ENCODE results near the gene FRG2C.
"Not testable (repeated sequence)": the region's sequence is repeated elsewhere in the genome, so short reads cannot be mapped to it uniquely, and the experiment has no call there.

The FRG2C gene

DNA sequence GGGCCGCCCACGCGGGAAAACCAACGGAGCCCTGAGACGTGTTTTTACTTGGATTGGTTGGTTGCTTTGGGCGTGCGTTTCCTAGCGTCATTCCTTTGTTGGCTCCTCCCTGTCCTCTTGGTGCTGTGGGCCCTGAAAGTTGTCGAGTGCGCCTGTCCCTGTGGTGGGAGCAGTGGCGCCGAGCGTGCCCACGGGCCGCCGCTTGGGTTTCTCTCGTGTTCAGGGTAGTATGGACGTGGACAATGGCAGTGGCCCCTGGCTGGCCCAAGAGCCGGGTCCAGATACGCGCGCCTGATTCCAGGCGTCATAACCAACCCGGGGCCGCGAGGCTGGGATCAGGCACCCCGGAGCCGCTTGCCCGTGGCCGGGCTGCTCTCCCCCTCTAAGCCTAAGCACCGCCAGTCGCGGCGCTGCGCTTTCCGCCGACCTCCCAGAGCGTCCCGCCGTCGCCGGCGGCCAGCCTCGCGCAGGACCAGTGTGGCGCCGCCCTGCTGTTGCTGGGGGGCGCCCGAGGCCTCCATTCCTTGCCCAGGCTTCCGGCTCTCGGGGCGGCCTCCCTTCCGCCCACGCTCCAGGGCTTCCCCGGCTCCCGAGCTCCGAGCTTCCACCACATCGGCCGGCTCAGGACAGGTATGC is 8.1 kb downstream of the FRG2C start:
- not testable (repeated sequence) for H3K4me3 ChIP-seq (ENCODE audit: low read length); H3K27ac ChIP-seq (ENCODE audit: low read depth, low read length); H3K4me1 ChIP-seq (ENCODE audit: control insufficient read depth, insufficient read depth, low read length); H3K9ac ChIP-seq (ENCODE audit: low read length); H3K36me3 ChIP-seq (ENCODE audit: control insufficient read depth, insufficient read depth, low read length)
- H3K27me3 ChIP-seq (ENCODE audit: control insufficient read depth, insufficient read depth, low read length) = peaks cover 20% of the 10 kb centered on the region

DNA sequence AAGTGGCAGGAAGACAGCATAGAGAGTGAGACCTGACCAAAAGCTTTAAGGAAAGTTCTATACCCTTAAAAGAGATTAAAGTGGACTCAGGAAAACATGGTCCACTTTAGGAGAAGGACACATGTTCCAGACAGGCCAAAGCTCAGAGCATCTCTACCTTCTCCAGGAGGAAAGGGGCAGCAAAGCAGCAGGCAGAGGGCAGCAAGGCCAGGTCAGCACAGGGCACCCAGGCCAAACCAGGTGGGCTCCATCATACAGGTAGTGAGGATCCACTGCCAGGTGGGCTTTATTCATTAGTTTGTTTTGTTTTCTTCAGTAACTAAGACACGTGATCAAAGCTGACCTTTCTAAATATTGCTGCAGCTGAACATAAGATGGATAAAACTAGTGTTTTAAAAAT is 19.8 kb downstream of the FRG2C start:
- H3K36me3 ChIP-seq (ENCODE audit: control insufficient read depth, insufficient read depth, low read length); H3K4me1 ChIP-seq (ENCODE audit: control insufficient read depth, insufficient read depth, low read length); H3K4me3 ChIP-seq (ENCODE audit: low read length); H3K27me3 ChIP-seq (ENCODE audit: control insufficient read depth, insufficient read depth, low read length); H3K9ac ChIP-seq (ENCODE audit: low read length); H3K27ac ChIP-seq (ENCODE audit: low read depth, low read length): not testable (repeated sequence)

- no peaks in the 10 kb centered on the region for H3K36me3 ChIP-seq (ENCODE audit: control insufficient read depth, insufficient read depth, low read length)
- no peak overlapping the region for H3K27ac ChIP-seq (ENCODE audit: low read depth, low read length)
- H3K9ac ChIP-seq (ENCODE audit: low read length) = no peak overlapping the region
- no peak overlapping the region for H3K4me3 ChIP-seq (ENCODE audit: low read length)
- no peaks in the 10 kb centered on the region for H3K4me1 ChIP-seq (ENCODE audit: control insufficient read depth, insufficient read depth, low read length)
- H3K27me3 ChIP-seq (ENCODE audit: control insufficient read depth, insufficient read depth, low read length) = no peaks in the 10 kb centered on the region
Observed at GRCh38 chr3:75687323-75687722, 23.2 kb downstream of the FRG2C start.

- no peaks in the 10 kb centered on the region for H3K27me3 ChIP-seq (ENCODE audit: control insufficient read depth, insufficient read depth, low read length)
- no peaks in the 10 kb centered on the region for H3K36me3 ChIP-seq (ENCODE audit: control insufficient read depth, insufficient read depth, low read length)
- H3K27ac ChIP-seq (ENCODE audit: low read depth, low read length) = no peak overlapping the region
- H3K4me3 ChIP-seq (ENCODE audit: low read length) = no peak overlapping the region
- H3K9ac ChIP-seq (ENCODE audit: low read length) = no peak overlapping the region
- no peaks in the 10 kb centered on the region for H3K4me1 ChIP-seq (ENCODE audit: control insufficient read depth, insufficient read depth, low read length)
Observed at GRCh38 chr3:75692061-75692460, 27.9 kb downstream of the FRG2C start.

All from rectal smooth muscle tissue (tissue), 1 donor.